DMS153 (cell line): ENCODE measurements around the gene SPACA5.
"Not testable (repeated sequence)": the region's sequence is repeated elsewhere in the genome, so short reads cannot be mapped to it uniquely, and the experiment has no call there.

Experiments used
- DNase-seq: peaks from one replicate; lab custom pipeline; 2025; lab: John Stamatoyannopoulos, UW

The SPACA5 gene

GRCh38 chrX:48006688-48007087, at the start of gene SPACA5:
TSS of gene SPACA5 (plus strand) at chrX:48006988. CDS start at chrX:48007803, 815 bp downstream.
- not testable (repeated sequence) for DNase-seq

- DNase-seq, result not testable (repeated sequence)
Observed at GRCh38 chrX:47958206-47958605, 48.6 kb upstream of the SPACA5 start.

GRCh38 chrX:47958761-47959342, 47.9 kb upstream of the SPACA5 start:
- DNase-seq, result no peak

GRCh38 chrX:47960406-47960805, 46.4 kb upstream of the SPACA5 start:
- DNase-seq, result no peak

- DNase-seq, result not testable (repeated sequence)
Observed at GRCh38 chrX:47961830-47962229, 45.0 kb upstream of the SPACA5 start.

GRCh38 chrX:47965526-47965925, 41.3 kb upstream of the SPACA5 start:
- DNase-seq, result not testable (repeated sequence)

- DNase-seq, result no peak
Observed at GRCh38 chrX:47973235-47973634, 33.6 kb upstream of the SPACA5 start.

GRCh38 chrX:47976254-47977151, 30.3 kb upstream of the SPACA5 start:
- no peak for DNase-seq

GRCh38 chrX:47991263-47992094, 15.3 kb upstream of the SPACA5 start:
- DNase-seq, result no peak

- no peak for DNase-seq
Observed at GRCh38 chrX:47992095-47992380, 14.8 kb upstream of the SPACA5 start.

GRCh38 chrX:47992669-47993068, 14.1 kb upstream of the SPACA5 start:
- no peak for DNase-seq

GRCh38 chrX:48001260-48001659, 5.5 kb upstream of the SPACA5 start:
- no peak for DNase-seq

- no peak for DNase-seq
Observed at GRCh38 chrX:48002319-48002718, 4.5 kb upstream of the SPACA5 start.

GRCh38 chrX:48002929-48003328, 3.9 kb upstream of the SPACA5 start:
- DNase-seq, result no peak

- DNase-seq, result no peak
Observed at GRCh38 chrX:48003367-48003757, 3.4 kb upstream of the SPACA5 start.

GRCh38 chrX:48003758-48004457, 2.9 kb upstream of the SPACA5 start, which contains the start of gene ZNF182:
TSS of gene ZNF182 (minus strand) at chrX:48003989. CDS start at chrX:48002609, 1,380 bp downstream.
- peak; percentile 86 for DNase-seq

GRCh38 chrX:48009445-48009960, 2.7 kb downstream of the SPACA5 start:
- not testable (repeated sequence) for DNase-seq

- not testable (repeated sequence) for DNase-seq
Observed at GRCh38 chrX:48016583-48017310, 10.0 kb downstream of the SPACA5 start.

GRCh38 chrX:48019892-48020291, 13.1 kb downstream of the SPACA5 start:
- not testable (repeated sequence) for DNase-seq

GRCh38 chrX:48020472-48020871, 13.7 kb downstream of the SPACA5 start:
- not testable (repeated sequence) for DNase-seq
